ENCODE data around the gene RAD9A.

Gene RAD9A

DNA sequence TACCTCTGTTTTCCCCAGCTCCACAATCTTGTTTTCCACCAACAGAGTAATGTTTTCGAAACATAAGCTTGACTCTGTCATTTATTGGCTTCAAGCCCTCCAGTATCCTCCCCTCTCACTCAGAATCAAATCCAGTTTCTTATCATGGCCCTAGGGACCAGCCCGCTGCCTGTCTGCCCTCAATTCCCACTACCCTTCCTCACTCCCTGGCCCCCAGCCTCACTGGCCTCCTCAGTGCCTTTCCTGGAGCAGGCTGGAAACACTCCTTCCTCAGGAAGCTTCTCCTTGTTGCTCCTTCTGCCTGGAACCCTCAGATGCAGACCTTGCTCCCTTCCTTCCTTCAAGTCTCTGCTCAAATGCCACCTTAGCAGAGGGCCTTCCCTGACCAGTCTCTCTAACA, 42.3 kb upstream of the RAD9A start:
- TF ChIP-seq, protein P1, sequence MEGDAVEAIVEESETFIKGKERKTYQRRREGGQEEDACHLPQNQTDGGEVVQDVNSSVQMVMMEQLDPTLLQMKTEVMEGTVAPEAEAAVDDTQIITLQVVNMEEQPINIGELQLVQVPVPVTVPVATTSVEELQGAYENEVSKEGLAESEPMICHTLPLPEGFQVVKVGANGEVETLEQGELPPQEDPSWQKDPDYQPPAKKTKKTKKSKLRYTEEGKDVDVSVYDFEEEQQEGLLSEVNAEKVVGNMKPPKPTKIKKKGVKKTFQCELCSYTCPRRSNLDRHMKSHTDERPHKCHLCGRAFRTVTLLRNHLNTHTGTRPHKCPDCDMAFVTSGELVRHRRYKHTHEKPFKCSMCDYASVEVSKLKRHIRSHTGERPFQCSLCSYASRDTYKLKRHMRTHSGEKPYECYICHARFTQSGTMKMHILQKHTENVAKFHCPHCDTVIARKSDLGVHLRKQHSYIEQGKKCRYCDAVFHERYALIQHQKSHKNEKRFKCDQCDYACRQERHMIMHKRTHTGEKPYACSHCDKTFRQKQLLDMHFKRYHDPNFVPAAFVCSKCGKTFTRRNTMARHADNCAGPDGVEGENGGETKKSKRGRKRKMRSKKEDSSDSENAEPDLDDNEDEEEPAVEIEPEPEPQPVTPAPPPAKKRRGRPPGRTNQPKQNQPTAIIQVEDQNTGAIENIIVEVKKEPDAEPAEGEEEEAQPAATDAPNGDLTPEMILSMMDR (IDR thresholded peaks at IDR 0.05; ENCODE audit: extremely low read depth, missing control alignments): no peak

DNA sequence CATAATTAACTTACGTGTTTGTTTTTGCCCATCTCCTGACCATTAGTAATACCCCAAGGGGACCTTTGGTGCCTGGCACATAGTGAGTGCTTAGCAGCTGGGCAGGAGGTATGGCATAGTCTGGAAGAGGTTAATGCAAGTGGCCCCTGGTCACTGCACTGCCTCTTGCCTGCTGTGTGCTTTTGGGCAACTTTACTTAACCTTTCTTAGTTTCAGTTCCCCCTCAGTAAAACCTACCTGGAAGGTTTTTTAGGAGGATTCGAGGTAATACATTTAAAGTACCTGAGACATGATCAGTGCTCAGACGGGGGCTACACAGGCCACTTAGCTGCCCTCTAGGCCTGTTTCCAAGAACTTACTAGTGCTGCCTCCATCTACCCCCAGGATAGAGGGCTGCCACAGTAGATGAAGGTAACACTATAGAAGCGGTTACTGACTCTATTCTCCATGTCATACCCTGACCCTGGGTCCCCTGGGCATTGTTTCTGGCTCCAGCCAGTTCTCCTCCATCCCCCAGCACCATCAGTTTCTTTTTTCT, 41.8 kb upstream of the RAD9A start:
- no peak for DNase-seq (ENCODE audit: low spot score)
- TF ChIP-seq, protein P1 (IDR thresholded peaks at IDR 0.05; ENCODE audit: extremely low read depth, missing control alignments): no peak

More for the DNA sequence above, 42.3 kb upstream of the RAD9A start:
- DNase-seq (ENCODE audit: low spot score): no peak

DNA sequence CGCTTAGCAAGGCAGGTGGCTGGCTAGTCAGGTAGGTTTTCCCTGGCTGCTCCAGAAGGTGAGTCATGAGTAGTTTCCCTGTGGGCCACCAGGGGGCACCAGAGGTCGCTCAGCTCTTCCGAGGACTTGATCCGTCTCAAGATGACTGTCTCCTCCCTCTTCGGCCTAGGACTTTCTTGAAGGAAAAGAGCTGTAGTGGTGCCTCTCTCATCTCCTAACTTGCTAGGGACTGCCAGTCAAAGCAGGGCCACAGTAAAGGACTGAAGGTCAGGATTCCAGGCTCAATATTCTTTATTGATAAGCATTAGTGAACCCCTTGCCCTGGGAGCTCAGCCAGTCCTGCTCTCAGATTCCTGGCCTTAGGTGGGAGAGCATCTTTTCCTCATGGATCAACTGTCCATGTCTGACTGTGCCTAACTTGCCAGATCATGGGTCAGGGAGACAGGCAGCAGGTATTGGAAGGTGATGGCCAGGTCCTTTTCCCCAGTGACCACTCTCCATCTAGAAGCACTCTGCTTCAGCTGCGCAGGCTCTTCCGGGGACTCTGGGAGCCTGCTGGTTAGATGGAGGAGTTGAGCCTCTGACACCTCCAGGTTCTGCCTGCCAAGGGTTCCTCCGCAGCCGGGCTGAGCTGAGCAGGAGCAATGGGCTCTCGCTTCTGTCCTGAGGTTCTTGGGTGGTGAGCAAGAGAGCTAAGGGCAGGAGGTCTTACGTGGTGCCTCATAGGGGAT, 40.3 kb upstream of the RAD9A start:
- DNase-seq (ENCODE audit: low spot score): peak; percentile 72

DNA sequence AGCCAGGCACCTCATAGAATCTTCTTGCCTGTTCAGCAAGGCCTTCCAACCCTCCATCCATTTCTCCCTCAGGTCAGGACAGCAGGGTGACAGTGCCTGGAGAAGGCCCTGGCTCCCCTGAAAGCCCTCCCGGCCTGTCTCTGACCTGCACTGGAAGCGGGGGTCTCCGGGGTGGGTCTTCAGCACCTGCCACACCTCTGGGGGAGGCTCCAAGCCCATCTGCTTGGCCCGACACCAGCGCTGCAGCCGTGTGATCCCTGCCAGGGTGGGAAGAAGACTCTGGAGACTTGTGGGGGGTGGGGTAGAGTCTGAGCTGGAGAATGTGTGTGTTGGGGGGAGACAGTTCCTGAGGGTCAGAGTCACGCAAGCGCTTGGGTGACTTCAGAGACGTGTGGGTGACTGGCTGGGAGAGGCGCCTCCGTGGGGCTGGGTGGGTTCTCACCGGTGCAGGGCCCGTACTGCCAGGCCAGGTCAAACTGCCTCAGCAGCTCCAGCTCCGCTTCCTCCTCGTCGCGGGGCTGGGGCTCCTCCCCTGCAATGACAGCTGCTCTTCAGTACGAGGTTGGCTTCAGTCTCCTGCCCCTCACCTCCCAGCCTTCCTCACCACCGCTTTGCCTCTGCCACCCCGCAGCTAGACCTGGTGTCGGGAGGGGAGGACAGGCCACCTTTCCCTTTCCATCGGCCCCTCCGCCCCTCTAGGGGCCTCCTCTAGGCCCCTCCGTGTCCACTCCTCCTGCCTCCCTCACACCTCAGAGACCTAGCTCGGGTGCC, 39.1 kb upstream of the RAD9A start:
- DNase-seq (ENCODE audit: low spot score): peak; percentile 45
- TF ChIP-seq, protein P1 (IDR thresholded peaks at IDR 0.05; ENCODE audit: extremely low read depth, missing control alignments): no peak

More for the DNA sequence above, 40.3 kb upstream of the RAD9A start:
- TF ChIP-seq, protein P1 (IDR thresholded peaks at IDR 0.05; ENCODE audit: extremely low read depth, missing control alignments): peak; percentile 62

DNA sequence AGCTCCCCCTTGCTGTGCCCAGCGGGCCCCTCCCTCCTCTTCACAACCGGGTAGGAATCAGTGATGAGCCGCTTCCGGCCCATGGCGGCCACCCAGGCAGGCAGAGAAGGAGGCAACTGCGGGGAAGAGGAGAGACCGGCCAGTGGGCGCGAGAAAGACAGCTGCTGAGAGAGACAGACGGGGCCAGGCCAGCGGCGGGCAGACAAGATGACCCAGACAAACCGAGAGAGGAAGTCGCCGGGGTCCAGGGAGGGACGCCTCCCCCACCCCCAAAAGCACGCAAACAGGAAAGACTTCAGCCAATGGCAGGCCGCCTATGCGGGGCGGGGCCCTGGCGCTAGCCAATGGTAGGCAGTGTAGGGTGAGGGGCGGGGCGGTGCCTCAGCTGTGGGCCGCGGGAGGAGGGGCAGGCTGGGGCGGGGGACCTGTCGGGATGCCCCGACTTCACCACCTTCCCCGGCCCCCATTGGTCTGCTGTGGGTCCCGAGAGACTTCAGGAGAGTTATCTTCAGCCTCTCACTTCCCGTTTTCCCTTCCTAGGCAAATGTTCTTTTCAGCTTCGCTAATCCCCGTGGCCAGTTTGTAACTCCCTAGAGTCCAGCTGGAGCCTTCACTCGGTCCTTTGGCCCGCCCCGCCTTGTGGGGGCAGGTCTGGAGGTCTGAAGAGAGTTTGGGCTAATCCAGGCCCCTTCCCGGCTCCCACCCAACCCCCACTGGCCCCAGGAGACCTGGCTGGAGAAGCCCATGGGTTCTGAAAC, 38.3 kb upstream of the RAD9A start, which contains the start of gene POLD4:
Gene POLD4, minus strand, starts transcription at position 230 of the 758 bp plus-strand sequence. Its CDS starts 147 bp downstream, at position 83.
- TF ChIP-seq, protein P1 (IDR thresholded peaks at IDR 0.05; ENCODE audit: extremely low read depth, missing control alignments): no peak
- DNase-seq (ENCODE audit: low spot score): peak; percentile 94

DNA sequence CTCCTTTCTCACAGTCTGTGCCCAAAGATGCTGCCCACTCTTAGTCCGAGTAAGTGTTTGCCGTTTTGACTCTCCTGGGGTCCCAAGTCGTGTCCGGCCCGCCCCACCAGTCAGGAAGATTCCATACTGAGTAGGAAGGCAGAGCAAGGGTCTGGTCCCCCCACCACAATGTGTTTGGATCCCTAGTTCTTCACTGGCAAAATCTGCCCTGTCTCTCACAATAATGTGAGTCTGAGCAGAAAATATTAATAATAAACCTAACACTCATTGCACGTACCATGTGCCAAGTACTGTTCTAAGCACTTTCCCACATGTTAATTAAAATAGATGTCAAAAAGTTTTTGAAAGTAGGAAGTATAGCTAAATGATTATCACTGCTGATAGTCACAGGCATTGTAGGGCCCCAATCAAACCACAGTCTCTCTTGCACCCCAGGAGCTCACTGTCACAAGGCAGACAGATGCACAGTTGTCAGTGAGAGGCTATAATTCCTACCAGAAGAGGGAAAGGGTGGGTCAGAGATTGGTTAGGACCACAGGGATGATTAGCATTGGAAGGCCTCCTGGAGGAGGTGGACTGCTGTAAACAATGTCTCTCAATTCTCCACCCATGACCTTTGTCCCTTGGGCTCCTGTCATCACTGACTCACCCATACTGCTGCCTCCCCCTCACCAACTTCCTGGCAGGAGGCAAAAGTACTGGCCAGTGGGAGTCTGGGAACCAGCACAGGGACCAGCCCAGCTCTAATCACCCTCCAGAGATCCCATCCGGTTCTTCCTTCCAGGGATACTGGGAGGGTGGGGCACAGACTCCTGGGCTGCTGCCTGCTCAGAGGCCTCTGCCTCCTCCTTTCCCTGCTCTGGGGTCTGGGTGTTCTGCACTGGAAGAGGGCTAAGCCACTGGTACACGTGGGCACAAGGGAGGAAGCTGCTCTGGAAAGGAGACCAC, 37.4 kb upstream of the RAD9A start:
- DNase-seq (ENCODE audit: low spot score): peak; percentile 22

More for the DNA sequence above, 37.4 kb upstream of the RAD9A start:
- TF ChIP-seq, protein P1 (IDR thresholded peaks at IDR 0.05; ENCODE audit: extremely low read depth, missing control alignments): no peak

Measured in GM20000 (cell line).